Right atrium auricular region (tissue), 2 donors: Measurements from ENCODE around the gene CARD19. TPM values are rescaled to one million over a fixed set of nuclear protein-coding genes. Genes with fewer than 3 reads are reported as not detected.
"Not testable (repeated sequence)": the region's sequence is repeated elsewhere in the genome, so short reads cannot be mapped to it uniquely, and the experiment has no call there.

ENCODE experiments used
- DNase-seq: peaks from one replicate; pipeline ENCODE4 v3.0.0-alpha.2; 2019; ENCODE audit warnings: low spot score
- H3K27ac ChIP-seq, 2 donors: fragments of 200-600 bp; sonication (generic); 1 replicate in 1 of 2; 2 replicates in 1 of 2; pipeline ENCODE4 v1.5.1; 2016 to 2019
- H3K27me3 ChIP-seq, 2 donors: fragments of 200-600 bp; sonication (generic); one replicate each; pipeline versions ENCODE4 v1.5.1 to v1.6.0; 2017 to 2019
- H3K36me3 ChIP-seq: fragments of 200-600 bp; sonication (generic); one replicate; pipeline ENCODE4 v1.5.1; 2016
- H3K4me1 ChIP-seq, 2 donors: fragments of 200-600 bp; sonication (generic); one replicate each; pipeline versions ENCODE4 v1.5.1 to v1.6.0; 2017 to 2019
- H3K4me3 ChIP-seq, 2 donors: fragments of 200-600 bp; sonication (generic); 1 replicate in 1 of 2; 2 replicates in 1 of 2; pipeline ENCODE4 v1.5.1; 2017 to 2019; ENCODE audit warnings: mild to moderate bottlenecking in 1 of 2, moderate library complexity in 1 of 2
- H3K9me3 ChIP-seq, 2 donors: fragments of 200-600 bp; sonication (generic); one replicate each; pipeline ENCODE4 v1.5.1; 2019
- total RNA-seq, 2 donors: library from RNA; depleted of rRNA; stranded (reverse); fragments of >200 nt; gene quantifications; one replicate each; pipeline ENCODE4 v1.1.0, GENCODE V29; 2016
- TF ChIP-seq, protein P1 (sequence below), 2 donors: fragments of 200-600 bp; sonication (generic); IDR thresholded peaks; one replicate each; pipeline ENCODE4 v1.5.1; 2019; ENCODE audit warnings: antibody characterized with exemption in 2 of 2

The CARD19 gene
- total RNA-seq, 2 donors from 2014 or later, result 21.2 to 46.8 TPM

DNA sequence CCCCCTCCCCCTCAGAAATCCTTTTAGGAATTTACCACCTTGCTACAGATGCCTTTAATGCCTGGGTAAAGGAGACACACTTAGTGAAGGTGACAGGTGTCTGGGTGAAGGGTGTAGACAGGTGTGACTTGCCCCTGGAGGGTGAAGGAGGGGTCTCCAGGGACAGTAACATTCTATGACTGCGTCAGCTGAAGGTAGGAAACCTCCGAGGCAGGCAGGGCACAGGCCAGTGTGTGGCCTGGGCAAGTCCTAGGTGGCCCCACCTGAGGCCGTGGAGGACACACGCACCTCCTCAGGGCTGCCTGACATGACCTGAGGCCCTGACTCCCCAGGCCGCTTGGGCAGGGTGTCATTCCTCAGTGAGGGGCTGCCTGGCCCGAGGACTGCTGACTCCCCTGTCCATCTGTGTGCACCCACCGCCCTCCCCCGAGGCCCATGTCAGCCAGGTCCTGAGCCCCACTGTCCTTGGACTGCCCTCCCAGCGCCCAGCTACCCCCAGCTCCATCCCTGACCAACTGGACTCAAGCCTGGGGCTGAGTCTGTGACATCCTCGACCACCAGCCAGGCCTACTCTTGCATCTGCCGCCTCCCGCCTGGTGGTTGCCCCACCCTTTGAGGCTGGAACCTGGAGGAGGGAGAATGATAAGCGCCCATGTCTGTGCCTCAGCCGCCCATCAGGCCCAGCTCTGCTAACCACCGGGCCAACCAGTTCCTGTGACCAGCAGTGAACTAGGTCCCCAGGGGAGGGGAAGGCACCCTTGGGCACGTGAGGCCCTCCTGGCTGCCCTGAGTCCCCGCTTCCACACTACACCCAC lies 18.4 kb downstream of the CARD19 start:
- Histone ChIP-seq H3K4me3 (no peak overlapping the region), H3K4me1 (peaks cover 0 to 16% of the 10 kb centered on the region in 2 donors), H3K27me3 (no peaks in the 10 kb centered on the region), H3K9me3 (no peaks in the 10 kb centered on the region), H3K36me3 (peaks cover 21% of the 10 kb centered on the region), H3K27ac (no peak overlapping the region)
- TF ChIP-seq, protein P1, sequence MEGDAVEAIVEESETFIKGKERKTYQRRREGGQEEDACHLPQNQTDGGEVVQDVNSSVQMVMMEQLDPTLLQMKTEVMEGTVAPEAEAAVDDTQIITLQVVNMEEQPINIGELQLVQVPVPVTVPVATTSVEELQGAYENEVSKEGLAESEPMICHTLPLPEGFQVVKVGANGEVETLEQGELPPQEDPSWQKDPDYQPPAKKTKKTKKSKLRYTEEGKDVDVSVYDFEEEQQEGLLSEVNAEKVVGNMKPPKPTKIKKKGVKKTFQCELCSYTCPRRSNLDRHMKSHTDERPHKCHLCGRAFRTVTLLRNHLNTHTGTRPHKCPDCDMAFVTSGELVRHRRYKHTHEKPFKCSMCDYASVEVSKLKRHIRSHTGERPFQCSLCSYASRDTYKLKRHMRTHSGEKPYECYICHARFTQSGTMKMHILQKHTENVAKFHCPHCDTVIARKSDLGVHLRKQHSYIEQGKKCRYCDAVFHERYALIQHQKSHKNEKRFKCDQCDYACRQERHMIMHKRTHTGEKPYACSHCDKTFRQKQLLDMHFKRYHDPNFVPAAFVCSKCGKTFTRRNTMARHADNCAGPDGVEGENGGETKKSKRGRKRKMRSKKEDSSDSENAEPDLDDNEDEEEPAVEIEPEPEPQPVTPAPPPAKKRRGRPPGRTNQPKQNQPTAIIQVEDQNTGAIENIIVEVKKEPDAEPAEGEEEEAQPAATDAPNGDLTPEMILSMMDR (IDR thresholded peaks at IDR 0.05), result no peak
- DNase-seq, result no peak

DNA sequence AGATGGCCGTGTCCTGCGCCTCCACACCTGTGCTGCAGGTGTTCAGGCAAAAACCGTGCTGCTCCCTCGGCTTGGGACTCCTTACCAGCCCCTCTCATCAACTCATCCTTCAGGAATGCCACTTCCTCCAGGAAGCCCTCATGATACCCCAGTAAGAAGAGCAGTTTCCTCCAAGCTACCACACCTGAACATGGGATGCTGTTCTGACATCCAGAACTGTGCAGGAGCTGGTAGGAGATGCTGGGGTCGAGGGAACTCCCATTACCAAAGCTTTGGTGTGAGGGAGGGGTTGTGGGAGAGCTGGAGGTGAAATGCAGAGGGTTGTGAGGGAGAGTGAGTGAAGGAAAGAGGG lies 18.9 kb downstream of the CARD19 start:
- no peak overlapping the region for H3K27ac ChIP-seq
- H3K4me3 ChIP-seq, result no peak overlapping the region
- DNase-seq, result no peak
- H3K27me3 ChIP-seq, result no peaks in the 10 kb centered on the region
- TF ChIP-seq, protein P1 (IDR thresholded peaks at IDR 0.05), result no peak
- H3K4me1 ChIP-seq, result peaks cover 0 to 18% of the 10 kb centered on the region in 2 donors
- H3K9me3 ChIP-seq, result no peaks in the 10 kb centered on the region
- H3K36me3 ChIP-seq, result peaks cover 21% of the 10 kb centered on the region

DNA sequence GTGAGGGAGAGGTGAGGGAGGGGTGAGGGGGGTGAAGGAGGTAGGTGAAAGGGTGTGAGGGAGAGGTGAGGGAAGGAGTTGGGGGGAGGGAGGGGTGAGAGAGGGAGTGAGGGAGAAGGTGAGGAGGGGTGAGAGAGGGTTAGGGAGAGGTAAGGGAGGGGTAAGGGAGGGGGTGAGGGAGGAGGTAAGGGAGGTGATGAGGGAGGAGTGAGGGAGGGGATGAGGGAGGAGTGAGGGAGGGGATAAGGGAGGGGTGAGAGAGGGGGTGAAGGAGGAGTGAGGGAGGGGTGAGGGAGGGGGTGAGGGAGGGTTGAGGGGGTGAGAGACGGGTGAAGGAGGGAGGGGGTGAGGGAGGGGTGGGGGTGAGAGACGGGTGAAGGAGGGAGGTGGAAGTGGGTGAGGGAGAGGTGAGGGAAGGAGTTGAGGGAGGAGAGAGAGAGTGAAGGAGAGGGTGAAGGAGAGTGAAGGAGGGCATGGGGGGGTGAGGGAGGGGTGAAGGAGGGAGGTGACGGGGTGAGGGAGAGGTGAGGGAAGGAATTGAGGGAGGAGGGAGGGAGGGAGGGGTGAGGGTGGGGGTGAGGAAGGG lies 19.6 kb downstream of the CARD19 start:
- Histone ChIP-seq H3K36me3 (peaks cover 18% of the 10 kb centered on the region), H3K27ac (no peak overlapping the region), H3K27me3 (no peaks in the 10 kb centered on the region), H3K4me3 (no peak overlapping the region), H3K9me3 (no peaks in the 10 kb centered on the region), H3K4me1 (peaks cover 0 to 24% of the 10 kb centered on the region in 2 donors)
- no peak for DNase-seq
- TF ChIP-seq, protein P1 (IDR thresholded peaks at IDR 0.05), result no peak

DNA sequence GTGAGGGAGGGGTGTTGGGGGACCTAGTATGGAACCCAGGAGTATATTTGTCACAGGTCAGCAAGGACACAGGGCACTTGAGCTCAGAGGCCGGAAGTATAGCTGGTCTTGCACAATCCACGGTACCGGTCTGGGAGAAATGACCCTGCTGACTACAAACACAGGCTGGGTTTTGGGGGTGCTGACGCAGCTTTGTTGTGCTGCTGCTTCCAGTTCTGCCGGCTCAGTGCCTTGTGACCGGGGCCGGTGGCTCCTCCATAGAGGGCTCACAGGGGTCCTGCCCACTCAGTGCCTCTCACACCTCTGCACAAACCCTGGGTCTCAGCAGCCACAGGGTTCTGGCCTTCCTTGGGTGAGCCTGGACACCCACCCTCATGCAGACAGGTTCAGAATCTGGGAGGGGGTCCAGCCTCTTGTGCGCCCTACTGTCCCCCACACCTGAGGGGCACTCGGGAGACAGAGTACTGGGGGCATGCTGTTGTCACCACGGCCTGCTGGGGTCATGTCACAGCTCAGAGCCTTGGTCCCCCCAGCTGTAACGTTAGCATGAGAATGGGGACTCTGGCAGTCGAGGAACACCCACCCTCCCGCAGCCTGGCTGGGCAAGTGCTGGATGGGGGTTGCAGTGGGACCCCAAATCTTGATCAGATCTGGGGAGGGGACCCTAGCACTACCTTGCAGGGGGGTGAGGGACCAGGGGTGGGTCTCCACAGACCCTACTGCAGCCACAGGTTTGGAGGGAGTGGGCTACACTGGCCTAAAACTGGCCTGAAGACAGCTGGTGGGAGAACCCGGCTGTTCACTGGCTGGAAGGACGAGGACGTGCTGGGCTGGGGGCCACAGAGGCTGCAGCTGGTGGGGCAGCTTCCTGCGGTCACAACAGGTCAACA lies 20.3 kb downstream of the CARD19 start:
- Histone ChIP-seq H3K4me3 (no peak overlapping the region), H3K36me3 (peaks cover 16% of the 10 kb centered on the region), H3K27ac (peak overlapping the region; percentile 4 to 16), H3K9me3 (no peaks in the 10 kb centered on the region), H3K4me1 (peaks cover 0 to 32% of the 10 kb centered on the region in 2 donors), H3K27me3 (no peaks in the 10 kb centered on the region)
- DNase-seq, result peak; percentile 91
- TF ChIP-seq, protein P1 (IDR thresholded peaks at IDR 0.05), result no peak

DNA sequence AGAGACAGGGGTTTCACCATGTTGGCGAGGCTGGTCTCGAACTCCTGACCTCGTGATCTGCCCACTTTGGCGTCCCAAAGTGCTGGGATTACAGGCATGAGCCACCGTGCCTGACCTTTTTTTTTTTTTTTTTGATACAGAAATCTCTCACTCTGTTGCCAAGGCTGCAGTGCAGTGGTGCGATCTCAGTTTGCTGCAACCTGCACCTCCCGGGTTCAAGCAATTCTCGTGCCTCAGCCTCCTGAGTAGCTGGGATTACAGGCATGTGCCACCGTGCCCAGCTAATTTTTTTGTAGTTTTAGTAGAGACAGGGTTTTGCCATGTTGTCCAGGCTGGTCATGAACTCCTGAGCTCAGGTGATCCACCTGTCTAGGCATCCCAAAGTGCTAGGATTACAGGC lies 21.5 kb downstream of the CARD19 start:
- Histone ChIP-seq H3K36me3 (peaks cover 21% of the 10 kb centered on the region), H3K4me1 (peaks cover 0 to 32% of the 10 kb centered on the region in 2 donors)
- not testable (repeated sequence) for DNase-seq, H3K27me3 ChIP-seq, H3K27ac ChIP-seq, H3K9me3 ChIP-seq, H3K4me3 ChIP-seq
